Loucy (cell line): ENCODE measurements around the gene NDUFS7.

Experiments used
- H2AFZ ChIP-seq: fragments of 200-600 bp; sonication (generic); 2 replicates; pipeline ENCODE4 v1.6.0; 2016; ENCODE audit warnings: antibody characterized with exemption, mild to moderate bottlenecking, low read length, moderate library complexity
- H3F3A ChIP-seq: fragments of 200-600 bp; 2 replicates; pipeline ENCODE4 v1.6.0; 2016; ENCODE audit warnings: antibody characterized with exemption, low read depth, mild to moderate bottlenecking
- H3K27me3 ChIP-seq: fragments of 200-600 bp; sonication (generic); 2 replicates; pipeline ENCODE4 v1.6.1; 2014; ENCODE audit warnings: low read length, mild to moderate bottlenecking; ENCODE audit not compliant: insufficient read depth, poor library complexity, severe bottlenecking
- H3K36me3 ChIP-seq: fragments of 200-600 bp; sonication (generic); 2 replicates; pipeline ENCODE4 v1.6.1; 2016; ENCODE audit warnings: low read length; ENCODE audit not compliant: insufficient read depth
- H3K4me1 ChIP-seq: fragments of 200-600 bp; sonication (generic); 2 replicates; pipeline ENCODE4 v1.5.1; 2014; ENCODE audit warnings: low read length, mild to moderate bottlenecking; ENCODE audit not compliant: insufficient read depth, poor library complexity, severe bottlenecking
- H3K4me2 ChIP-seq: fragments of 200-600 bp; sonication (generic); 2 replicates; pipeline ENCODE4 v1.6.0; 2014; ENCODE audit warnings: antibody characterized with exemption, low read length, low read depth, mild to moderate bottlenecking; ENCODE audit not compliant: poor library complexity, severe bottlenecking
- H3K4me3 ChIP-seq: fragments of 200-600 bp; sonication (generic); 2 replicates; pipeline ENCODE4 v1.5.1; 2014; ENCODE audit warnings: low read length, mild to moderate bottlenecking, mixed read lengths; ENCODE audit not compliant: poor library complexity, severe bottlenecking
- H3K79me2 ChIP-seq: fragments of 200-600 bp; sonication (generic); 2 replicates; pipeline ENCODE4 v1.6.1; 2014; ENCODE audit warnings: low read length; ENCODE audit not compliant: insufficient read depth
- H3K9ac ChIP-seq: fragments of 200-600 bp; sonication (generic); 2 replicates; pipeline ENCODE4 v1.6.0; 2014; ENCODE audit warnings: mild to moderate bottlenecking, low read depth, low read length, moderate library complexity; ENCODE audit not compliant: poor library complexity, severe bottlenecking
- H3K9me2 ChIP-seq: fragments of 200-600 bp; sonication (generic); replicated peaks from 2 replicates; pipeline ENCODE4 v1.6.1; 2016; ENCODE audit warnings: low read depth, low read length, mixed read lengths
- H3K9me3 ChIP-seq: fragments of 200-600 bp; sonication (generic); 2 replicates; pipeline ENCODE4 v1.6.1; 2014; ENCODE audit warnings: mild to moderate bottlenecking, antibody characterized with exemption, low read length, low read depth; ENCODE audit not compliant: insufficient read depth
- H4K20me1 ChIP-seq: fragments of 200-600 bp; sonication (generic); 2 replicates; pipeline ENCODE4 v1.6.0; 2014; ENCODE audit warnings: antibody characterized with exemption, low read length, mild to moderate bottlenecking; ENCODE audit not compliant: insufficient read depth, poor library complexity, severe bottlenecking
- EZH2phosphoT487 ChIP-seq: fragments of 200-600 bp; IDR thresholded peaks from 2 replicates; pipeline ENCODE4 v1.6.1; 2018; ENCODE audit warnings: antibody characterized with exemption, mild to moderate bottlenecking, moderate library complexity, borderline replicate concordance
- TF ChIP-seq, protein P1 (sequence below): fragments of 200-600 bp; sonication (generic); conservative IDR thresholded peaks from 2 replicates; pipeline ENCODE4 v1.5.1; 2014; ENCODE audit warnings: mild to moderate bottlenecking, antibody characterized with exemption, low read length

NDUFS7 gene

GRCh38 chr19:1362387-1363257 is 21.1 kb upstream of the NDUFS7 start:
- Histone ChIP-seq H3K4me1 (peaks cover 39% of the 10 kb centered on the region), H3K36me3 (no peaks in the 10 kb centered on the region; the same call in 1 of the 2 replicates), H3K9ac (peak overlapping the region; percentile 75), H4K20me1 (no peaks in the 10 kb centered on the region), H3K9me3 (no peaks in the 10 kb centered on the region), H3K9me2 (no peaks in the 10 kb centered on the region), H2AFZ (no peak overlapping the region), H3F3A (peaks cover 5% of the 10 kb centered on the region), H3K4me3 (peak overlapping the region; percentile 76), H3K79me2 (peaks cover 43% of the 10 kb centered on the region; the same call in 1 of the 2 replicates), H3K27me3 (no peaks in the 10 kb centered on the region), H3K4me2 (peak overlapping the region; percentile 91)
- TF ChIP-seq, protein P1, sequence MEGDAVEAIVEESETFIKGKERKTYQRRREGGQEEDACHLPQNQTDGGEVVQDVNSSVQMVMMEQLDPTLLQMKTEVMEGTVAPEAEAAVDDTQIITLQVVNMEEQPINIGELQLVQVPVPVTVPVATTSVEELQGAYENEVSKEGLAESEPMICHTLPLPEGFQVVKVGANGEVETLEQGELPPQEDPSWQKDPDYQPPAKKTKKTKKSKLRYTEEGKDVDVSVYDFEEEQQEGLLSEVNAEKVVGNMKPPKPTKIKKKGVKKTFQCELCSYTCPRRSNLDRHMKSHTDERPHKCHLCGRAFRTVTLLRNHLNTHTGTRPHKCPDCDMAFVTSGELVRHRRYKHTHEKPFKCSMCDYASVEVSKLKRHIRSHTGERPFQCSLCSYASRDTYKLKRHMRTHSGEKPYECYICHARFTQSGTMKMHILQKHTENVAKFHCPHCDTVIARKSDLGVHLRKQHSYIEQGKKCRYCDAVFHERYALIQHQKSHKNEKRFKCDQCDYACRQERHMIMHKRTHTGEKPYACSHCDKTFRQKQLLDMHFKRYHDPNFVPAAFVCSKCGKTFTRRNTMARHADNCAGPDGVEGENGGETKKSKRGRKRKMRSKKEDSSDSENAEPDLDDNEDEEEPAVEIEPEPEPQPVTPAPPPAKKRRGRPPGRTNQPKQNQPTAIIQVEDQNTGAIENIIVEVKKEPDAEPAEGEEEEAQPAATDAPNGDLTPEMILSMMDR: no peak
- TF ChIP-seq EZH2phosphoT487: no peak

DNA sequence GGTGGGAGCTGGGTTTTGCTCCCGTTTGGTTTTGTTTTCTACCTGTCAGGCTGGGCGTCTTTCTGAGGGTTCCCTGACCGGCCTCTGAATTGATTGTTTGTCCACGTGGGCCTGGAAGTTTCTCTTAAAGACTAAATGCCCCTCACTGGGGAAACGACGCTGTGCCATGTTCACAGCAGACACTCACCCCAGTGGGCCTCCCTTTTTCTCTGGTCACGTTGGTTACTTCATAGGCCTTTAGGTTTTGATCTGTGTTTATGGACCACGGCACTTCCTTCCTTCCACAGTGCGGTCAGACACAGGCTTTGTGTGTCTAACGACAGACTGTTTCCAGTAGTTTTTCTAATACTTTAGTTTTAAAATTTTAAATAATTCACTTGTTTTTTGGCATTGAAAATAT is 20.1 kb upstream of the NDUFS7 start:
- peaks cover 39% of the 10 kb centered on the region for H3K4me1 ChIP-seq
- peak overlapping the region; percentile 91 for H3K4me2 ChIP-seq
- peak overlapping the region; percentile 76 for H3K4me3 ChIP-seq
- H3K9ac ChIP-seq: peak overlapping the region; percentile 75
- TF ChIP-seq, protein P1: no peak
- no peak for TF ChIP-seq EZH2phosphoT487
- peak overlapping the region; percentile 64; the same call in 1 of the 2 replicates for H2AFZ ChIP-seq
- peaks cover 42% of the 10 kb centered on the region; the same call in 1 of the 2 replicates for H3K79me2 ChIP-seq
- no peaks in the 10 kb centered on the region for H3K9me3 ChIP-seq
- H3F3A ChIP-seq: peaks cover 5% of the 10 kb centered on the region
- no peaks in the 10 kb centered on the region for H3K27me3 ChIP-seq
- H3K9me2 ChIP-seq: no peaks in the 10 kb centered on the region
- no peaks in the 10 kb centered on the region; the same call in 1 of the 2 replicates for H3K36me3 ChIP-seq
- H4K20me1 ChIP-seq: no peaks in the 10 kb centered on the region

DNA sequence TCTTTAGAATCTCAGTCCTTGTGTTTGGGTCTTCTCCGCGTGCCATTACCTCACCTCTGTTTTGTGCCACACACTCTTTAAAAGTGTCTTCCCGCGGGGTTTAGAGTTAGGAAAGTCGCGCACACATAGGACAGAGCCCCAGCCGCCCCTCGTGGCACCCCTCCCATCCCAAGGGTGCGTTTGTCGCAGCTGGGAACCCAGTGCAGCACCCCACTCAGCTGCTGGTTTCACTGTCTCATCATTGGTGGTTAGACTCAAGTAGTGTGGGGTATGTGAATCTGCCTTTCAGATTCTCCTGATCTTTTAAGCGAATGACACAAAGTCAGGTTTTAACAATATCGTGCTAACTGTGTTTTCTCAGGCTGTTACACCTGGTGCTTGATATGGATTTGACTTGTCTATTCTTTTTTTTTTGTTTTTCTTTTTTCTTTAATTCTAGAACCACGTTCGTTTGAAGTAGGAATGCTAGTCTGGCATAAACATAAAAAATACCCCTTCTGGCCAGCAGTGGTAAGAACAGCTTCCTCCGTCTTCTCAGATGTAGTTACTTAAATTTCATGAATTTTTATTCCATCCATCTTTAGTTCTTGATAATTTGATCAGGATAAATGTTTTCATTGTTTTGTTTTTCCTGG is 19.5 kb upstream of the NDUFS7 start:
- H3F3A ChIP-seq: peaks cover 5% of the 10 kb centered on the region
- no peaks in the 10 kb centered on the region for H4K20me1 ChIP-seq
- H3K27me3 ChIP-seq: no peaks in the 10 kb centered on the region
- TF ChIP-seq, protein P1: peak; percentile 72
- TF ChIP-seq EZH2phosphoT487: no peak
- H3K36me3 ChIP-seq: no peaks in the 10 kb centered on the region; the same call in 1 of the 2 replicates
- peaks cover 42% of the 10 kb centered on the region; the same call in 1 of the 2 replicates for H3K79me2 ChIP-seq
- peak overlapping the region; percentile 76 for H3K4me3 ChIP-seq
- peaks cover 39% of the 10 kb centered on the region for H3K4me1 ChIP-seq
- peak overlapping the region; percentile 64 for H2AFZ ChIP-seq
- peak overlapping the region; percentile 91 for H3K4me2 ChIP-seq
- no peaks in the 10 kb centered on the region for H3K9me3 ChIP-seq
- H3K9ac ChIP-seq: peak overlapping the region; percentile 75
- no peaks in the 10 kb centered on the region for H3K9me2 ChIP-seq
